Lung (tissue), 12 donors: ENCODE measurements around the gene MAMDC4. TPM values are rescaled to one million over a fixed set of nuclear protein-coding genes. Genes with fewer than 3 reads are reported as not detected.
A peak's percentile ranks its signal among the peaks of the same experiment; 100 is the strongest.
"Not testable (repeated sequence)": the region's sequence is repeated elsewhere in the genome, so short reads cannot be mapped to it uniquely, and the experiment has no call there.

Experiments used
- ATAC-seq: fragments of 200-7000 bp; cut with Tn5 transposase; one replicate; pipeline ENCODE4 v1.9.1; 2020; ENCODE audit warnings: moderate number of reproducible peaks; ENCODE audit not compliant: insufficient read depth, low FRiP score
- DNase-seq, 3 donors: peaks; one replicate each; pipeline ENCODE4 v3.0.0-alpha.2; 2013 to 2017
- H3K27ac ChIP-seq, 2 donors: one replicate each; pipeline ENCODE4 v1.5.1; 2013; ENCODE audit warnings: mild to moderate bottlenecking in 2 of 2, moderate library complexity in 2 of 2, control low read depth in 1 of 2, inconsistent platforms in 1 of 2, low read depth in 1 of 2, low read length in 1 of 2
- H3K27me3 ChIP-seq, 3 donors: one replicate each; pipeline ENCODE4 v1.5.1; 2013; ENCODE audit warnings: low read length in 2 of 3; ENCODE audit not compliant: control insufficient read depth in 3 of 3, insufficient read depth in 3 of 3
- H3K36me3 ChIP-seq, 4 donors: one replicate each; pipeline ENCODE4 v1.5.1; 2013; ENCODE audit warnings: low read length in 4 of 4, mild to moderate bottlenecking in 1 of 4, moderate library complexity in 1 of 4; ENCODE audit not compliant: control insufficient read depth in 4 of 4, insufficient read depth in 4 of 4
- H3K4me1 ChIP-seq, 5 donors: one replicate each; pipeline ENCODE4 v1.5.1; 2013; ENCODE audit warnings: low read length in 5 of 5, mild to moderate bottlenecking in 2 of 5, moderate library complexity in 1 of 5; ENCODE audit not compliant: control insufficient read depth in 5 of 5, insufficient read depth in 5 of 5
- H3K4me3 ChIP-seq: one replicate; pipeline ENCODE4 v1.5.1; 2013; ENCODE audit warnings: mild to moderate bottlenecking, control low read depth, moderate library complexity
- H3K9ac ChIP-seq, 2 donors: one replicate each; pipeline ENCODE4 v1.5.1; 2013; ENCODE audit warnings: low read length in 2 of 2, control low read depth in 1 of 2; ENCODE audit not compliant: insufficient read depth in 1 of 2
- H3K9me3 ChIP-seq, 4 donors: one replicate each; pipeline ENCODE4 v1.5.1; 2013; ENCODE audit warnings: low read length in 3 of 4, mild to moderate bottlenecking in 1 of 4, moderate library complexity in 1 of 4; ENCODE audit not compliant: control insufficient read depth in 4 of 4, insufficient read depth in 3 of 4
- WGBS, 2 donors: extraction: QIAGEN DNeasy Blood & Tissue Kit; methylation state at CpG; one replicate each; pipeline ENCODE4 v1.1.7; 2013; 5-methylcytosine and 5-hydroxymethylcytosine counted together
- polyA plus RNA-seq, 2 donors: library from polyadenylated mRNA; stranded (reverse); fragments of 200-250 nt; gene quantifications; one replicate each; pipeline ENCODE4 v1.2.1, GENCODE V29; 2013
- total RNA-seq, 2 donors: library from RNA; depleted of rRNA in 1 of 2; stranded (reverse); fragments of >200 nt in 1 of 2; gene quantifications; one replicate each; pipeline ENCODE4 v1.2.1, GENCODE V29; 2014 to 2021
- TF ChIP-seq, protein P1 (sequence below): IDR thresholded peaks from 2 replicates; pipeline ENCODE4 v1.5.1; 2012; ENCODE audit warnings: mild to moderate bottlenecking; ENCODE audit errors: control extremely low read depth, extremely low read depth
- donor health status: control.
- donor health status: control.
- donor health status: Bipolar disorder and iron deficiency.
- donor health status: healthy.
- donor health status: DM: yes; HTN: yes; CAD: no.

Gene MAMDC4
- total and polyA plus RNA-seq, 4 donors: 5.6 to 13.2 (median 7.1) TPM

DNA sequence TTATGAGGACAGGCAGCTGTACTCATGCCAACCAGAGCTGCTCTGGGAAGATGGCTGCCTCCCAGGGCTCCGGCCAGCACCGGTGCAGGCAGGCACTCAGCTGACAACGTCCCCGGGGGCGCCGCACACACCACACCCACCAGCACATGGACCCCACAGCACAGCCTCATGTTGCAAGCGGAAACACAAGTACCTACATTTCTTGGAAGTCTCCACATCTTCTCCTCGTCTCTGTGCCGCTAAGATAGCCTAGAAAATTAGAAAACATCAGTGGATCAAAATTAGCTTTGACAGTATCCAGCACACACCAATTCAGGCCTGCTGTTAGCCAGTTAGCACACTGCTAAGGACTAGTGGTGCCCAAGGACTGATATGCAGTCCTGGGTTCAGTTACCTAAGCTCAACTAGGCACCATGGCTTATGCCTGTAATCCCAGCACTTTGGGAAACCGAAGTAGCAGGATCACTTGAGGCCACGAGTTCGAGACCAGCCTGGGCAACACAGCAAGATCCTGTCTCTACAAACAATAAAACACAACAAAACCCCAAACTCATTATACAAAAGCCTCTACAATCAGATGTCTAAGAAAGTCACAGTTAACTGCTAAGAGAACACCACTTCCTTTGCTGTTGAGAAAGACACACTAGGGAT, 11.6 kb downstream of the MAMDC4 start:
- DNase-seq: no peak
- H3K36me3 ChIP-seq: peaks cover 6 to 38% (median 20%) of the 10 kb centered on the region in 4 donors
- WGBS, 2 donors: 94 to 97% methylated on average over 12 of the region's 12 CpGs

DNA sequence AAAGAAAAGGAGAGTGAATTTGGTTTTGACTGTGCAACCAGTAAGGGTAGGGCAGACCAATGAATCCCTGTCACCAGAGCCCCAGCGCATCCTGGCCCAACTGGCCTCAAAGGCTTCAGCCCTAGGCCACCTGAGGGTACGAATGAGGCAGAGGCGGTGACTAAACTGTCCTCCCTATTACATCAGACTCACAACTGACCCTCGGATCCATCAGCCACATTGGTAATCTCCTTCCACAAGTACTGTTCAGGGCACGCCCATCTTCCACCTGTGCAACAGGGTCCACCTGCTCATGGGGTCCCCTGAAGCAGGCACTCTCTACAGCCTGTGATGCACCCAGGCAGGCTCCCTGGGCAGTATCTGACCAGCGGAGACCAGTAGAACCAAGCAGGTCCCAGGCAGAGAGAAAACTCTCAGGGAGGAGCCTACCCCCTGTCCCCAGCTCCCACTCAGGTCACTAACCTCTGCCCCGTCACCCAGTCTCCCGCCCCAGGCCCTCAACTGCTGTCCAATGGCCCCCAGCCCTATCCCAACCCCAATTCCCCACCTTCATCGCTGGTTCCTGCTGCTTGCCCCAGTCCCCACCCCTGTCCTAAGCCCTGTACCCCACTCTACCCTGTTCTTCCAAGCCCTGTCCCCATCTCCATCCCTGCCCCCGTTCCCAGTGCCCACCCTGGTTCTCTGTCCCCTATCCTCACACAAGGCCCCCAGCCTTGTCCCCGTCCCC, 13.1 kb downstream of the MAMDC4 start:
- Histone ChIP-seq H3K36me3 (peaks cover 6 to 34% (median 20%) of the 10 kb centered on the region in 4 donors), H3K27ac (peak overlapping the region in 1 of 2 donors; percentile 96), H3K9me3 (no peaks in the 10 kb centered on the region), H3K4me1 (peaks cover 0 to 10% (median 4%) of the 10 kb centered on the region in 5 donors), H3K9ac (peak overlapping the region; percentile 37 to 40), H3K27me3 (no peaks in the 10 kb centered on the region), H3K4me3 (peak overlapping the region; percentile 93)
- TF ChIP-seq, protein P1, sequence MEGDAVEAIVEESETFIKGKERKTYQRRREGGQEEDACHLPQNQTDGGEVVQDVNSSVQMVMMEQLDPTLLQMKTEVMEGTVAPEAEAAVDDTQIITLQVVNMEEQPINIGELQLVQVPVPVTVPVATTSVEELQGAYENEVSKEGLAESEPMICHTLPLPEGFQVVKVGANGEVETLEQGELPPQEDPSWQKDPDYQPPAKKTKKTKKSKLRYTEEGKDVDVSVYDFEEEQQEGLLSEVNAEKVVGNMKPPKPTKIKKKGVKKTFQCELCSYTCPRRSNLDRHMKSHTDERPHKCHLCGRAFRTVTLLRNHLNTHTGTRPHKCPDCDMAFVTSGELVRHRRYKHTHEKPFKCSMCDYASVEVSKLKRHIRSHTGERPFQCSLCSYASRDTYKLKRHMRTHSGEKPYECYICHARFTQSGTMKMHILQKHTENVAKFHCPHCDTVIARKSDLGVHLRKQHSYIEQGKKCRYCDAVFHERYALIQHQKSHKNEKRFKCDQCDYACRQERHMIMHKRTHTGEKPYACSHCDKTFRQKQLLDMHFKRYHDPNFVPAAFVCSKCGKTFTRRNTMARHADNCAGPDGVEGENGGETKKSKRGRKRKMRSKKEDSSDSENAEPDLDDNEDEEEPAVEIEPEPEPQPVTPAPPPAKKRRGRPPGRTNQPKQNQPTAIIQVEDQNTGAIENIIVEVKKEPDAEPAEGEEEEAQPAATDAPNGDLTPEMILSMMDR: no peak
- no peak for DNase-seq
- no peak for ATAC-seq
- 60 to 71% methylated on average over 11 of the region's 11 CpGs for WGBS, 2 donors

More for the DNA sequence above, 11.6 kb downstream of the MAMDC4 start:
- TF ChIP-seq, protein P1: no peak
- no peak overlapping the region for H3K27ac ChIP-seq
- no peaks in the 10 kb centered on the region for H3K27me3 ChIP-seq
- H3K9me3 ChIP-seq: no peaks in the 10 kb centered on the region
- no peak overlapping the region for H3K9ac ChIP-seq
- no peak for ATAC-seq
- H3K4me1 ChIP-seq: peaks cover 0 to 14% (median 4%) of the 10 kb centered on the region in 5 donors
- no peak overlapping the region for H3K4me3 ChIP-seq

DNA sequence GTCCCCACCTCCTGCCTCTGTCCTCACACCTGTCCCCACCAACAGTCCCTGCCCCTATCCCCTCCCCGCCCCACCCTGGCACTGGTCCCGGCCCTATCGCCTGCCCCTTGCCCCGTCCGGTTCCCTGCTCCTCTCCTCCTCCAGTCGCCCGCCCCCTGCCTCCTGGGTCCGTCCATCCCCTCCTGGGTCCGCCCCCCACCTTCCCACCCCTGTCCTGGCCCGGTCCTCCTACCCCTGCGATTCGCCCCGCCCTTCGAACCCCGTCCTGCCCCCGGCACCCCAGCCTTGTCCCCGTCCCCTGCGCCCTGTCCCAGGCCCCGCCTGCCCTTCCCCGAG, 13.6 kb downstream of the MAMDC4 start:
- peak in 1 of 3 donors; percentile 15 for DNase-seq
- ATAC-seq: no peak
- Histone ChIP-seq H3K36me3 (peaks cover 6 to 31% (median 20%) of the 10 kb centered on the region in 4 donors), H3K27ac (peak overlapping the region; percentile 96), H3K9me3 (no peaks in the 10 kb centered on the region), H3K4me1 (peaks cover 0 to 10% (median 4%) of the 10 kb centered on the region in 5 donors), H3K9ac (peak overlapping the region; percentile 37 to 40), H3K27me3 (no peaks in the 10 kb centered on the region), H3K4me3 (peak overlapping the region; percentile 93)
- TF ChIP-seq, protein P1: no peak
- WGBS, 2 donors: 2 to 4% methylated on average over 13 to 20 of the region's 20 CpGs

DNA sequence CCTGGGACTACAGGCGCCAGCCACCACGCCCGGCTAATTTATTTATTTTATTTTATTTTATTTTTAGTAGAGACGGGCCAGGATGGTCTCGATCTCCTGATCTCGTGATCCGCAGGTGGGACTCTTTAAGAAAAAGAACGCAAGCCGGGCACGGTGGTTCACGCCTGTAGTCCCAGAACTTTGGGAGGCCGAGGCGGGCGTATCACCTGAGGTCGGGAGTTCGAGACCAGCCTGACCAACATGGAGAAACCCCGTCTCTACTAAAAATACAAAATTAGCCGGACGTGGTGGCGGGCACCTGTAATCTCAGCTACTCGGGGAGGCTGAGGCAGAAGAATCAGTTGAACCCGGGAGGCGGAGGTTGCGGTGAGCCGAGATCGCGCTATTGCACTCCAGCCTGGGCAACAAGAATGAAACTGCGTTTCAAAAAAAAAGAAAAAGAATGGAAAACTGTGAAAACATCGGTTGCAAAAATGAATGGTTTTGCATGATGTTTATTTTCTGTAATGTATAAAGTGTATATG, 14.8 kb downstream of the MAMDC4 start:
- DNase-seq, H3K27me3 ChIP-seq, ATAC-seq, H3K9ac ChIP-seq, H3K27ac ChIP-seq, H3K9me3 ChIP-seq: not testable (repeated sequence)
- peaks cover 6 to 19% (median 16%) of the 10 kb centered on the region in 4 donors for H3K36me3 ChIP-seq
- H3K4me1 ChIP-seq: peaks cover 0 to 10% (median 4%) of the 10 kb centered on the region in 5 donors
- 80 to 89% methylated on average over 29 of the region's 29 CpGs for WGBS, 2 donors
- H3K4me3 ChIP-seq: peak overlapping the region; percentile 93
